Neural cell (in vitro differentiated cells): ENCODE measurements around the gene C1orf21. TPM values are rescaled to one million over a fixed set of nuclear protein-coding genes. Genes with fewer than 3 reads are reported as not detected.

Experiments used
- H2AFZ ChIP-seq: fragments of 200-600, 300-800 bp; sonication (generic), shearing (Covaris generic); 2 replicates; pipeline ENCODE4 v1.6.0; 2014; ENCODE audit warnings: low read depth, mild to moderate bottlenecking, antibody characterized with exemption, low read length, moderate library complexity
- H3F3A ChIP-seq: fragments of 200-600 bp; shearing (Covaris generic); 2 replicates; pipeline ENCODE4 v1.6.1; 2016; ENCODE audit warnings: mild to moderate bottlenecking, moderate library complexity, mixed read lengths, antibody characterized with exemption, low read length; ENCODE audit not compliant: insufficient read depth, poor library complexity, severe bottlenecking
- H3K27ac ChIP-seq: fragments of 200-600, 300-800 bp; sonication (generic), shearing (Covaris generic); 2 replicates; pipeline ENCODE4 v1.5.1; 2014; ENCODE audit warnings: mild to moderate bottlenecking, low read length, moderate library complexity
- H3K27me3 ChIP-seq: fragments of 300-800, 200-600 bp; sonication (generic), shearing (Covaris generic); 2 replicates; pipeline ENCODE4 v1.6.0; 2014; ENCODE audit warnings: mild to moderate bottlenecking, low read depth, low read length, moderate library complexity; ENCODE audit not compliant: insufficient read depth
- H3K36me3 ChIP-seq: fragments of 300-800, 200-600 bp; sonication (generic), shearing (Covaris generic); 2 replicates; pipeline ENCODE4 v1.5.1; 2014; ENCODE audit warnings: mild to moderate bottlenecking, antibody characterized with exemption, low read length, moderate library complexity; ENCODE audit not compliant: insufficient read depth
- H3K4me2 ChIP-seq: fragments of 300-800, 200-600 bp; sonication (generic), shearing (Covaris generic); 2 replicates; pipeline ENCODE4 v1.6.0; 2014; ENCODE audit warnings: mild to moderate bottlenecking, low read length
- H3K4me3 ChIP-seq: fragments of 300-800, 200-600 bp; sonication (generic), shearing (Covaris generic); 2 replicates; pipeline ENCODE4 v1.5.1; 2014; ENCODE audit warnings: mild to moderate bottlenecking, low read length, moderate library complexity
- H3K79me2 ChIP-seq: fragments of 200-600 bp; shearing (Covaris generic); replicated peaks from 2 replicates; pipeline ENCODE4 v1.6.0; 2014; ENCODE audit warnings: mild to moderate bottlenecking, low read length, moderate library complexity; ENCODE audit not compliant: insufficient read depth
- H3K9ac ChIP-seq: fragments of 300-800, 200-600 bp; sonication (generic), shearing (Covaris generic); 2 replicates; pipeline ENCODE4 v1.6.1; 2016; ENCODE audit warnings: mild to moderate bottlenecking, low read length, mixed read lengths
- H3K9me2 ChIP-seq: fragments of 200-600 bp; shearing (Covaris generic); 2 replicates; pipeline ENCODE4 v1.6.1; 2016; ENCODE audit warnings: mild to moderate bottlenecking, low read length, mixed read lengths; ENCODE audit not compliant: insufficient read depth
- H3K9me3 ChIP-seq: fragments of 200-600, 300-800 bp; sonication (generic), shearing (Covaris generic); 2 replicates; pipeline ENCODE4 v1.6.1; 2016; ENCODE audit warnings: mild to moderate bottlenecking, mixed run types, low read length, moderate library complexity, mixed read lengths
- H4K20me1 ChIP-seq: fragments of 200-600 bp; shearing (Covaris generic); 2 replicates; pipeline ENCODE4 v1.6.1; 2016; ENCODE audit warnings: mild to moderate bottlenecking, mixed run types; ENCODE audit not compliant: insufficient read depth
- CTCF ChIP-seq: fragments of 450-650 bp; IDR thresholded peaks from 2 replicates; pipeline ENCODE4 v1.5.1; 2014; ENCODE audit warnings: antibody characterized with exemption, mild to moderate bottlenecking, moderate library complexity; ENCODE audit not compliant: poor library complexity, severe bottlenecking
- EP300 ChIP-seq: fragments of 450-650 bp; conservative IDR thresholded peaks from 2 replicates; pipeline ENCODE4 v1.6.1; 2014; ENCODE audit warnings: antibody characterized with exemption, mild to moderate bottlenecking, moderate library complexity; ENCODE audit not compliant: poor library complexity, severe bottlenecking
- EZH2 ChIP-seq: fragments of 200-600, 300-800 bp; shearing (Covaris generic), sonication (generic); IDR thresholded peaks from 2 replicates; pipeline ENCODE4 v1.6.1; 2014; ENCODE audit warnings: antibody characterized with exemption, low read length, borderline replicate concordance, mild to moderate bottlenecking; ENCODE audit not compliant: insufficient read depth, poor library complexity, severe bottlenecking
- MXI1 ChIP-seq: fragments of 450-650 bp; conservative IDR thresholded peaks from 2 replicates; pipeline ENCODE4 v1.6.1; 2014; ENCODE audit warnings: antibody characterized with exemption, mild to moderate bottlenecking; ENCODE audit not compliant: poor library complexity, severe bottlenecking
- POLR2AphosphoS5 ChIP-seq: IDR thresholded peaks from 2 replicates; pipeline ENCODE4 v1.6.1; 2012
- RAD21 ChIP-seq: fragments of 450-650 bp; conservative IDR thresholded peaks from 2 replicates; pipeline ENCODE4 v1.6.1; 2014; ENCODE audit warnings: antibody characterized with exemption, mild to moderate bottlenecking, moderate library complexity
- REST ChIP-seq: IDR thresholded peaks from 2 replicates; pipeline ENCODE4 v1.6.1; 2012; ENCODE audit warnings: borderline replicate concordance
- SMC3 ChIP-seq: fragments of 450-650 bp; conservative IDR thresholded peaks from 2 replicates; pipeline ENCODE4 v1.6.1; 2014; ENCODE audit warnings: antibody characterized with exemption, mild to moderate bottlenecking, moderate library complexity; ENCODE audit not compliant: poor library complexity
- TAF1 ChIP-seq: IDR thresholded peaks from 2 replicates; pipeline ENCODE4 v1.6.1; 2012; ENCODE audit warnings: low read depth
- polyA plus RNA-seq: library from polyadenylated mRNA; depleted of rRNA; stranded (reverse); fragments of >200 nt; gene quantifications from 2 replicates; pipeline ENCODE4 v1.2.3, GENCODE V29; 2014

C1orf21 gene
- polyA plus RNA-seq, 1 donor from 2014 or later = 21.1 TPM

- Histone ChIP-seq H4K20me1 (no peaks in the 10 kb centered on the region), H3K9me3 (no peaks in the 10 kb centered on the region), H3F3A (no peaks in the 10 kb centered on the region), H3K9ac (no peak overlapping the region), H3K79me2 (no peaks in the 10 kb centered on the region), H3K36me3 (no peaks in the 10 kb centered on the region), H3K4me3 (no peak overlapping the region), H3K9me2 (no peaks in the 10 kb centered on the region), H2AFZ (no peak overlapping the region), H3K4me2 (no peak overlapping the region), H3K27ac (no peak overlapping the region), H3K27me3 (no peaks in the 10 kb centered on the region)
- TF ChIP-seq EZH2 (no peak), MXI1 (no peak), POLR2AphosphoS5 (no peak)
Observed at GRCh38 chr1:184425449-184426277, 38.8 kb downstream of the C1orf21 start.

GRCh38 chr1:184426278-184426674 is 39.4 kb downstream of the C1orf21 start:
- no peak overlapping the region for H3K4me2 ChIP-seq
- H4K20me1 ChIP-seq = no peaks in the 10 kb centered on the region
- no peaks in the 10 kb centered on the region for H3K79me2 ChIP-seq
- H3K27ac ChIP-seq = no peak overlapping the region
- no peaks in the 10 kb centered on the region for H3K36me3 ChIP-seq
- H3K4me3 ChIP-seq = no peak overlapping the region
- TF ChIP-seq RAD21 (no peak), MXI1 (no peak), EP300 (no peak)
- H3K9me3 ChIP-seq = no peaks in the 10 kb centered on the region
- no peaks in the 10 kb centered on the region for H3F3A ChIP-seq
- no peak overlapping the region for H2AFZ ChIP-seq
- H3K9me2 ChIP-seq = no peaks in the 10 kb centered on the region
- no peak overlapping the region for H3K9ac ChIP-seq
- H3K27me3 ChIP-seq = no peaks in the 10 kb centered on the region

GRCh38 chr1:184427722-184428121 is 40.9 kb downstream of the C1orf21 start:
- Histone ChIP-seq H2AFZ (no peak overlapping the region), H3K9me3 (no peaks in the 10 kb centered on the region)
- TF ChIP-seq SMC3 (no peak), EP300 (no peak), CTCF (no peak), TAF1 (no peak), MXI1 (no peak), REST (no peak), EZH2 (no peak), RAD21 (no peak), POLR2AphosphoS5 (no peak)

More at GRCh38 chr1:184427722-184428121, 40.9 kb downstream of the C1orf21 start:
- H3K27me3 ChIP-seq = no peaks in the 10 kb centered on the region
- H4K20me1 ChIP-seq = no peaks in the 10 kb centered on the region
- H3K79me2 ChIP-seq = no peaks in the 10 kb centered on the region
- H3K4me3 ChIP-seq = no peak overlapping the region
- no peak overlapping the region for H3K9ac ChIP-seq
- no peak overlapping the region for H3K4me2 ChIP-seq
- no peaks in the 10 kb centered on the region for H3F3A ChIP-seq
- no peaks in the 10 kb centered on the region for H3K36me3 ChIP-seq
- no peaks in the 10 kb centered on the region for H3K9me2 ChIP-seq
- no peak overlapping the region for H3K27ac ChIP-seq
